ENCODE results near the gene NKX1-1.

GRCh38 chr4:1409079-1409478 is 2.8 kb upstream of the NKX1-1 start:
- TF ChIP-seq CTCF (IDR thresholded peaks at IDR 0.05) = no peak
- no peak for TF ChIP-seq POLR2A (IDR thresholded peaks at IDR 0.05)
